Measurements from ENCODE around the gene FOXP1.

FOXP1 gene

DNA sequence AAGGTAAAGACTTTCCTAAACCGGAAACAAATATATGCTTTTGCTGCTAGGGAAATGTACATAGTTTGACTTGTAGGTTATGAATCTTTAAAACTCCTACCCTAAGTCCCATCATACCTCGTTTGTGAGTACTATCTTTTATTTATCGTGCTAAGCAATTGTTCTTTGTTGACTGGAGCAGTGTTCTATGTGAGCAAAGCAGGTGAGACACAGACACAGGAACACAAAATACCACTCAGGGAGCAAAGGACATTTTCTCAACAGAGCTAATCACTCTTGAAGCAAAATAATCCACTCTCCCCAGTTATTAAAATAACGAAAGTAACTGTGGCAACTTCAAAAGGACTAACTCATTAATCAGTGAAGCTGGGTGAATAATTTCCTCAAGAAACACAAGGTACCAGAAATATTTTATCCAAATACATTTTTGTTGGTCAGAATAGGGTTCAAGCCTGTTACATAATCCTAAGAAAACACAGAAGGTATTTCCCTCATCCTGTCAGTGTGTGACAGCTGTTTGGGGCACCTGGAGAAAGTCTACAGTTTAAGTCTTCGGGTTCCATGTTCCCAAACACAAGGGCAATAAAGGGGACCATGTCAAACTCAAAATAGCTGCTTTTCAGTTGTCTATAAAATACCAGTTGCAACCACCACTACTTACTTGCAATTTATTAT, 407.7 kb downstream of the FOXP1 start:
- no peak for DNase-seq (ENCODE audit: low spot score)

DNA sequence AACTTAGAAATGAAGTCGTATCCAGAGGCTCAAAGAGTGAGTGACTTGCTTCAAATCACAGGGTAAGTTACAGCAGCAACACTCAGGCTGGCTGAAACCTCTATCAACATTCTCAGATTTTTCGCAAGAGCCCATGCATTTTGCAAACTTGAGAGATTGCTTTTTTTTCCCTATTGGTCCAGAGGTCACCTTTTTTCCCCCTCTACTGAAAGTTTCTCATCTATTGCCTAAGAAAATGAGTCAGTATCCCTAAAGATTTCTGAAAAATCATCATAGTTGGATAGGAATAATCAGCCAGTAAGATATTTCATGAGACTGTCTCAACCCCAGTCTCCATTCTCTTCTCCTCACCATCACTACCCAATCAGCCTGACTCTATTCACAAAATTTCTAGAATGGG, 410.6 kb downstream of the FOXP1 start:
- no peak for DNase-seq (ENCODE audit: low spot score)

DNA sequence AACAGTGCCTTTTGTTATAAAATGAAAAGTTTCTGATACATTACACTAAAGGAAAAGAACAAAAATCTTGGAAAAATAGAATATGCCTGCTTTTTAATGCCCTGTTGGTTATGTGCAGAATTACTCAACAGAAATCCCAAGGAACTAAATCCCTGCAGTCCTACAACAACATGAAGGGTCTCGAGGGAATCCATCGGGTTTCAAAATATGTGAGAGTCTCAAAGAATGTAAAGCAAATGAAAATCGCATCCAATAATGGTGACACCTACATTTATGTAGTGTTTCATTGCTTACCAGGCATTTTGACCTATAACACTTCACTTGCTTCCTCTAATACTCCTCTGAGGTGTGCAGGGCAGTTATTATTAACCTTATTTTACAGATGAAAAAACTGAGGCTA, 411.3 kb downstream of the FOXP1 start:
- DNase-seq (ENCODE audit: low spot score): no peak

DNA sequence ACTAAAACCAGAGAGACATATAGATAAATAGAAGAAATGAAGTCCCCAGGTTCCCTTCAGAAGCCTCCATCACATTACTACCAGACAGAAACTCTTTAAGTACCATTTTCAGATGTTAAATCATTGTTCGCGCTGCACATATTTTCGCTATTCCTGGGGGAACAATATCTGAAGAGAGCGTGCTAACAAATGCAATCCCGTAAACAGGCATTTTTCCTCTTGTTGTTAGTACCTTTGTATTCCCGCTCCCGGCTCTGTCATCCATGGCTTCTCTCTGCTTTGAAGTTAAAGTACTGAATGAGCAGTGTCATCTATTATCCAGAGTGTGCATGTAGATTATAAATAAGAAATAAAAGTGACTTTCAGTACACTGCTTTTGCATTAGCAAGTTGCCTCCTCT, 412.3 kb downstream of the FOXP1 start:
- DNase-seq (ENCODE audit: low spot score): no peak

DNA sequence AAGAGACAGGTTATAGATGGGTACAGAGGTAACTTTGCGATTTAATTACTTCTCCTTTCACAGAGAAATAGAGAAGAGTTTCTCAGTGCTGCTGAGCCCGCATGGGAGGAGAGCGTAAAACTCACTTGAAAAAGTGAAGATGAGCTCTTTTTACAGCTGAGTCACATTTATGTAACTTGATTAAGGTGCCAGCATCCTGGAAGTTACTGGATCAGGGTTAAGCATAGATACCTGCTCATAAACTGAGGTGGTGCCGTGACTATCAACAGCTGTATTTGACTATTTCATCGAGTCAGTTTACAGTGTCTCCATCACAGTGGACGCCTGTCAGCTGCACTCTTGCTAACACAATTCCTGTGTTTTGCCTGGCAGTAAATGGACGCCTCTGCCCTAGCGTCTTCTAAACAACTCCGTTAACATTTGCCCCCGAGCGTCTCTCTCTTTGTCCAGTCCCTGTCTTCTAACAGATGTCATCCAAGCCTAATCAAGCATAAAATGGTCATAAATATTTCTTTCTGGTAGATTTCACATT, 414.6 kb downstream of the FOXP1 start:
- DNase-seq (ENCODE audit: low spot score): peak; percentile 37

DNA sequence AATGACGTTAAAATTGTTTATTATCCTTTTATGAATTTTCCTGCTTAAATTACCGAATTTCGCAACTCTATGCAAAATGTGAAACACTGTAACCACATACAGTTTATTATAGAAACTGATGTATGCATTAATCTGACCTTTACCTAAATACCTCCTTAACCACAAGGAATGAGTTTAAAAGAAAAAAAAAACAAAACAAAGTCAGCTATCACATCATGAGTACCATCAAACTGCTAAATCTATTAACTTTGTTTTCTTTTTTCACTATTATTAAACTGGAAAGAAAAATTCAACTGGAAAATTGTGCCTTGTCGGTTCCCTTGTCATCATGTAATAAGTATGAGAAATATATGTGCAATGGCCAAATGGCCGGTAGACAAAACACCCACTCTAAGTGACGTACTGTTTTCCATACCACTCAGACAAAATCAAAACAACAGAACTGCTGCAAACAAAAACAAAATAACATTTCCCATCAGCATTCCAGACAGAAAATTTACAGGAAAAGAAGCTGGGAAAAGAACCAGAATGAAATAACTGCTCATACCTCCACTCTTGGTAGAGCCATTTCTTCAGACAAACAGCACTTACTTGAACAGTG, 415.3 kb downstream of the FOXP1 start:
- no peak for DNase-seq (ENCODE audit: low spot score)

DNA sequence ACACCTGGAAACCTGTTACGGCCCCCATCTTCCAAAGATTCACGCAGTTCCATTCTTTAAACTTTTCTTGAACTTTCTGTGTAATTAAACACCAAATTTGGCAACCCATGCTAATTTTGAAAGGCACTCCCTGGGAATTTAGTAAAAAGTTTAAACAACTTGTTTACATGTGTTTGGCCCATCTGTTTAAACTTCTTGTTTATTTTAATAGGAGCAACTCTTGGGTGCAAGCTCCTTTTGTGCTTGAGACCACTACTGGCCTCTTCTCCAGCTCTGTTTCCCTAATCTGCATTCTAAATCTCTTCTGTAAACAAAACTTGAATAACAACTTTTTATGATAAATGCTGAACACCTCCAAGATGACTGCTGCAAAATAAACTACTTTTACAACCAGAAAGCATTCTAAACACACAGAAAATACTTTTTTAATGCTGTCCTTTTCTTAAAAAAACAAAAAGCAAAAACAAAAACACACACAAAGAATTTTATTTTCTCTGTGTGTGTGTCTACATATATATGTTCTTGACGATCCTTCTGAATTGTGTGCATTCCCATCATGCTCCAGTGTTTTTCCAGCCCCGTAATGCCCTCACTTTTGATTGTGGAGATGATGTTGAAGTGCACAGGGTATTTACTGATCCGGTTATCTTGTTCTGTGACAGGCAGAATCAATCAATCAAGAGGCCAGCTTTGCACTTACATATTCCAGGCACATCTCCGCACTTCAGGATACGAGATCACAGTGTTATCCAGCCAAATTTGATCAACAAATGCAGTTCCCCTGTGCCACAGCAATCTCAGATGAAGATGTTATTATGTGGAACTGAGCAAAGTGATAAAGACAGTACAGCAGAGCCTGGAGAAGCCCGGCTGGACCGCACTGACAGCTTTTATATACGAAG, 416.9 kb downstream of the FOXP1 start:
- no peak for DNase-seq (ENCODE audit: low spot score)

DNA sequence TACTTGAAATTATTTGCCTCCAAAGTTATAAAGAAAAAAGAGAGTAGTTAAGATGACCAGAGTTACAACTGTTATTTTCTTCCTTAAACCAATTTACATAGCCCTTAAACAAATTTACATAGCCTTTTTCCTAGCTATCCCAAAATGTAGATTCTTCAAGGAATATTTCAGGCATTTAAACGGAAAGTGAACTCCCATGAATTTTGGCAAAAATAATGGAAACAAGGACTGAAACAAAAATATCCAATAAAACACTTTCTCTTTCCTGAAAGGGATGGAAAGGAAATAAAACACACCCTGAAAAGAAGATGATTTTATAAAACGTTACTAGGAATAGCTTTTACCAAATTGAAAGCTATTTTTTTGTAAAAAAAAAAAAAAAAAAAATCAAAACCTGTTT, 418.6 kb downstream of the FOXP1 start:
- DNase-seq (ENCODE audit: low spot score): no peak

DNA sequence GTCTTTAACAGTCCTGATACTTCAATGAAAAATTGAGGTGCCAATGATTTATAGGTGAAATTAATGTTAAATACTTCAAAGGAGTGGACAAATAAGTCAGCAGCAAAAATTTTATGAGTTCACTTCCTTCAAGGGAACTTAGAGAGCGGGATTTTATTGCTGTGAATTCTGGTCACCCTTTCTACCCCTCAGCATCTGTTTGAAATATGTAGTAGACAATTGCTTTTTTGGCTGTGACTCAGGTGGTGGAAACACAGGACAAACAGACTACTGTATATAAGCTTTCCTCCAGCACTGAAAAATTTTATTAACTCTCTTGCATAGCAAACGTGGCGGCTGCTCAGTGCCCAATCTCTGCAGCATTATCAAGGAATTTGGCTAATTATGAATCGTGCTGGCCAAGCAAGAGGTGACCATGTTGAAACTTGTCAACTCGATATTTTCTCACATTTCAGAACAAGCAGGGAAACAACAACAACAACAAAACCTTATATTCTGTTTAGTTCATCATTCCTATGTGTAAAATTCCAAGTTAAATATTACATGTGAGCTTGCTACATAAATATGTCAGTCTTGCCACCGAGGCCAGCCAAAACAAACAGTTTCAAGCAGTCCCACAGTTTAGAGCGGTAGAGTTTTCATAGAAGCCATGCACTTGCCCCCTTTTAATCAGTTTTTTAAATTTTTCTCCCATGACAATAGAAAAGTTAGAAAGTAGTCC, 420.2 kb downstream of the FOXP1 start:
- no peak for DNase-seq (ENCODE audit: low spot score)

DNA sequence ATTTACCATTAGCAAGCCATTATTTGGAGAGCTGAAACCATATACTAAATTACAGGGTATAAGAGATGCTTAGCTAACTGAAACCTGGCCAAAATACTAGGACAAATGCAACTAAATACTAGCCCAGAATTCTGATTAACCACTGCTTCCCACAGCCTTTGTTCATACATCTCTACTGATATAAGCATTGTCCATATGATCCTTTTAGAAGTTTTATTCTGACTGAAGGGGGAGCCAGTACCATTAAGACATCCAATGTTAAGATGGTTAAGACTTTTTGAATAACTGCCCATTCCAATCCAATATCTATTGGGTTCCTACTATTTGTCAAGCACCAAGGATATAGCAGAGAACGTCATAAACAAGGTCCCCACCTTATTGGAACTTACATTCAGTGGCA, 421.3 kb downstream of the FOXP1 start:
- DNase-seq (ENCODE audit: low spot score): no peak

DNA sequence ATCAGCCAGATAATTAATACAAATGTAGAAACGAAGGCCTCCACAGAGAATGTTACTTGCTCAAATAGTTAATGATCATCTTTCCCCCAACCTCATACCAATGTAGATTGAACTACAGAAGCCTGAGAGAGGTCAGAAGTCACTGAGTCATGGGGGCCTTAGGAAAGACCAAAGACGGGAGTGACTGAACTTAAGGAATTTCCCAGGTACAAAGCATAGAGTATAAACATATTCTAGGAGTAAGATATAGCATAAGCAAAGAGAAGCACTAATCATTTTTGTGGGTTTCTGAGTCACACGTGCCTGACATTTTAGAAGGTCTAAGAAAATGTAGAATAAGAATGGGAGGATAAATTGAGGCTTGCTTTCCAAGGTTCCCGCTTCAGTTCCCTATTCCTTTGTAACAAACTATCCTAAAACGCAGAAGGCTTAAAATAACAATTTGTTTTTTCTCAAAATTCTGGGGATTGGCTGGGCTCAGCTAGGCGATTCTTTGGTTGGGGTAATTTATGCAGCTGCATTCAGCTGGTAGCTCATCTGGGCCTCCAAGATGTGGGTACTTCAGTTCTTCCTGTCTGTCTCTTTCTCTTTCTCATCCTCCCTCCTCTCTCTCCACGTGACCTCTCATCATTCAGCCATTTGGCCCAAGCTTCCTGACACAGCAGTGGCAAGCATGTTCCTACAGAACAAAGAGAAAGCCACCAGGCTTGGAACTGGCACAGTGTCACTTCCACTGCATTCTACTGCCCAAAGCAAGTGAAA, 422.6 kb downstream of the FOXP1 start:
- no peak for DNase-seq (ENCODE audit: low spot score)

DNA sequence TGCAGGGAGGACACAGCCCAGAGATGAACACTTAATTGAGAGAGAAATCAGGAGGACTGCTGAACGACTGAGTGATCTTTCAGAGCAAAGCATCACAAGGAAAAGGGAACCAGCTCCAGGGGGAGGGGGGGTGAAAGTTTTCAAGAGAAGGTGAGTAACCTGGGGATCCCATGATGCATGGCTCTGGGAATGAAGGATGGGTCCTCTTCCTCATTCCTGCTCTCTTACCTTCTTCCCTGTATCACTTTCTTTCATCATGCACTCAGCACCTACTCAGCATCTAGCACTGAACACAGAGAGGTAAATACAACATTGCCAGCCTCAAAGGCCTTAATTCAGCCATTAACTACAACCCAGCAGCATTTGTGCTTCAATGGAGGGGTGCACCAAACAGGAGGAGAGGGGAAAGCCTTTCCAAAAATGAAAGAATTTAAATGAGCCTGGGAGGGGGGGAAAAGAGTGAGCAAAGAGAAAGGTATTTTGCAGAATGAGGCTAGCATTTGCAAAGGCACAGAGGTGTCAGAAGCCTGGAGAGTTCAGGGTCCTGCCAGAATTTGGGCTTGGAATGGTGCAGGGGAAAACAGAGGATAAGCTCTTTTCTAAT, 427.4 kb downstream of the FOXP1 start:
- DNase-seq (ENCODE audit: low spot score): no peak

DNA sequence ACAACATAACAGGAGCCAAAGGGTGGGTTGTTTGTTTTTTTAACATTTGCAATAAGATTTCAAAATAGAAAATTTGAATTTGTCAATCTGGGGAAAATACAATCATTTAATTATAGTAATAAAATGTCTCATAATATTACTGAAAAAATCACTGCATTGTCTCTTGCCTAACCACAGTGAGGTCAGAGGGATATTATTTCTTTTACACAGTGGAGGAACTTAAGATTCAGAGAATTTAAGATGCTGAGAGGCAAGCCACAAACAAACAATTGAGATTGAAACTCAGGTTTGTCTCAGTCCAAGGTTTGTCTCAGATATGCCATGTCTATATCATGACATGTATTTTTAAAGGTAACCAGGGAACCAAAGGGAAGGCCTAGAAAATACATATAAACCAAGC, 428.7 kb downstream of the FOXP1 start:
- no peak for DNase-seq (ENCODE audit: low spot score)

DNA sequence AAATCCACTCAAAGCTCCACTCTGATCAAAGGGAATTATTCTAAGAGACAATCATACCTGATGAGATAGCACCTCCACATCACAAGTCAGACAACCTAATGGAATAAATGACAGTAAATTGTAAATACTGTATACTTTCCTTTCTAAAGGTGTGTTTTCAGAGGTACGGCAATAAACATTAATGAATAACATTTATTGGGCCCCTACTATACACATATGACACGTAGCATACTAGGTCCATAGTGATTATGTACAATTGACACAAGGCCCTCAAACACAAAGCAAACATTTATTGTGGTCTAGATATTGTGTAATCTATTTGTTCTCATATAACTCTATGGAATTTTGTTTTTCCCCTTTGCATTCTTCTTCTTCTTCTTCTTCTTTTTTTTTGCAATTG, 429.8 kb downstream of the FOXP1 start:
- no peak for DNase-seq (ENCODE audit: low spot score)

DNA sequence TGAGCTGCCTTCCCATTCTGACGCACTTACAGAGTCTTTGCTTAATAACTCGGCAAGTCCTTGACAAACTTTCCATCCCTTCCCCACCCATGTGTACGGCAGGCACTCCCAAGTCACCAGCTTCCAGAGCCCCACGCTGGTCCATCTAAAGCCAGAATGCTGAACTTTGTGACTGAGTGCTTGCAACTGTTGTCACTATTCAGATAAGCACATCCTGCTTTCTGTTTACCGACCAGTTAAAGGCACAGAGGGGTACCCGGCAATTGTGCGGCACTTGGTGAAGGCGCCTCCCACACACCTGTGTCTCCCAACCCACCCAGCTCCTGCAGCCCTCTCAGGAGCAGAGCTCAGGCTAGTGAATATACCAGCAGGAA, 430.6 kb downstream of the FOXP1 start:
- no peak for DNase-seq (ENCODE audit: low spot score)

DNA sequence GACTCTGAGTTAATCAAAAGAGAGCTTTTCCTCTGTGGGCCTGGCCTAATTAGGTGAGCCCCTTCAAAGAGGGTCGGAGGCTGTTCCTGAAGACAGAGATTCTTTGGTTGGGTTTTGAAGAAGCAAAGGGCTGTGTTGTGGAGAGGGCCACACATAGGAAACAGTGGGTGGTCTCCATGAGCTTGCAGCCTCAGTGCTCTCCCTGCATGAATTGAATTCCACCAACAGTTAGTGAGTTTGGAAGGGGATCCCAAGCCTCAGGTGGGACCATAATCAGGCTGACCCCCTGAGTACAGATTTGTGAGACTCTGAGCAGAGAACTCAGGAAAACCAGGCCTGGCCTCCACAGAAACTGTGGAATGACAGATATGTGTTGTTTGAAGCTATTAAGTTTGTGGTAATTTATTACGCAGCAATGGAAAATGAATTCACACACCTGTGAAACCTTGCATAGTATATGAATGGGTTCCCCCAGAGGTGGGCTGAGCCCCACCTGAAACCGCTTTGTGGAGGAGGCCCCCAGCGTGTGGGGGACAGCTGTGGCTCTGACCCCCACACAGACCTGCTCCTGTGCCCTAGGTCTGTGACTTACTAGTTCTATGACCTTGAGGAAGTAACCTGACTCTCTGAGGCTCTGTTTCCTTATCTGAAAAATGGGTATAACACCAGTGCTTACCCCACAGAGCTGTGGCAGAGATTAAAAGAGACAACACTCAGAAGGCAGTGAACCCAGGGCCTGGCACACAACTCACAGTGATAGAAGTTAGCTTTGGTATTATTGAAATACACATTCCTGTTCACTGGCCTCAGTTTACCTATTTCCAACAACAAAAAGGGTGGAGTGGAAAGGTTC, 431.3 kb downstream of the FOXP1 start:
- no peak for DNase-seq (ENCODE audit: low spot score)

DNA sequence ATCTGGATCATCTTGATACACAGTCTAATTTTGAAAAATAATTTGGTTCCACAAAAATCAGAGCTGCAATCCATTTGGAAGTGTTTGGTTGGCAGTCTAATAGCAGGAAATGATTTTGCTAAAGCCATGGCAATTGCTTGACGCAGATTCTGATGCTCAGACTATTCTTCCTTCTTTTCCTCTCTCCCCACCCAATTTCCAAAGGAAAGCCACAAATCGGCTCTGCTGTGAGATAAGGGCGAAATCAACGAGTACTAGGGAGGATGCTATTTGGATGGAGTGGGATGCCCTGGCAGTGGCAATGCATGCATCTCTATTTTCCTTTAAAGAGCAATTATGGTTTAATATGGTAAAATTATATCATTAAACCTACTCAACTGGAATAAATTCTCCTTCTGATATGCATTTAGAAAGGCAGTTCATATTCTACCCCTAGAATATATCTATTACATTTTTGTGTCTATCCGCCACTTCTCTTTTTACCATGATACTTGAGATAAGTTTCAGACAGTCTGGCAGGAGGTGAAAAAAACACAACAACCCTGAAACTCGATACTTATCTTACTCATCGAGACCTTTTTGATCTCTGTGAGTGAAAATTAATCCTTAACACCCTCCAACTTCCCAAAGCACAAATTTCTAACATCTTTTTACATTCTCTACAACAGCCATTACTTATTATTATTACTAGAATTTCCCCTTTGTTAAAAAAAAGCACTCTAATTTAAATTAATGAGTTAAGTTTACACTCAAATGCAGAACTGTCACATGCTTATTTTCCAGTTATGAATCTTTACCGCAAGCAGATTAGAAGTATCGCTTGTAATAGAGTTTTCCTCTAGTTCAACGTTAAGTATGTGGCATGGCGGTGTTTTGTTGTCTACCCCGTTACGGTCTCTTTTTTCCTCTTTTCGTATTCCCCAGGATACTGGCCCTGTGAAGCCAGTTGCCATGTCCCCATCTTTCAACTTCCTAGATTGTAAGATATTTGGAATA, 433.3 kb downstream of the FOXP1 start:
- no peak for DNase-seq (ENCODE audit: low spot score)

DNA sequence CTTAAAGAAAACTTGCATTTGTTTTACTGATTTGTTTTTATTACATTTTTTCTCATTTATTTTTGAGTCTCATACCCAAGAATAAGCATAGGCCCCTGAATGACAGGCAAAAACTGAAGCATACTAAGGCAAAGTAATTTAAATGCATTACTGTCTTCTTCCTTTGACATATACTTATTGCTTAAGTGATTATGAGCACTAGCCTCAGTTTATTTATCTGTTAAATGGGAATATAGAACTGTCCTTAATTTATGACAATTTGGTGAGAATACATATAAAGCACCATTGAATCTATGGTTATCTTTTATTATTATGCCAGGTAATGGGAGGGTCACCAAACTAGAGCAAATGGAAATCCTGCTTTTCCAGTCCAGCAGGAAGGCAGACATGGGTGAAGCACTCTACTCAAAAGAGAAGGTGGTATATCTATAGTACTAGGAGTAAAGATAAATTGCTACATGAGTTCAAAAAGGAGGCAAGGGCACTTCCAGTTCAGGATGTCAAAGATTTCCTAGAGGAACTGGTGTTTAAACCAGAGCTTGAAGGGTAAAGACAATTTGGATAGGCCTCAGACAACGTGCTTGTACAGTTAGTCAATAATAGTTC, 435.0 kb downstream of the FOXP1 start:
- DNase-seq (ENCODE audit: low spot score): no peak
